NCI-H69 (cell line): Measurements from ENCODE around the gene ZDHHC8.

Source experiments
- DNase-seq: peaks from one replicate; lab custom pipeline; 2025; lab: John Stamatoyannopoulos, UW

The ZDHHC8 gene, protein sequence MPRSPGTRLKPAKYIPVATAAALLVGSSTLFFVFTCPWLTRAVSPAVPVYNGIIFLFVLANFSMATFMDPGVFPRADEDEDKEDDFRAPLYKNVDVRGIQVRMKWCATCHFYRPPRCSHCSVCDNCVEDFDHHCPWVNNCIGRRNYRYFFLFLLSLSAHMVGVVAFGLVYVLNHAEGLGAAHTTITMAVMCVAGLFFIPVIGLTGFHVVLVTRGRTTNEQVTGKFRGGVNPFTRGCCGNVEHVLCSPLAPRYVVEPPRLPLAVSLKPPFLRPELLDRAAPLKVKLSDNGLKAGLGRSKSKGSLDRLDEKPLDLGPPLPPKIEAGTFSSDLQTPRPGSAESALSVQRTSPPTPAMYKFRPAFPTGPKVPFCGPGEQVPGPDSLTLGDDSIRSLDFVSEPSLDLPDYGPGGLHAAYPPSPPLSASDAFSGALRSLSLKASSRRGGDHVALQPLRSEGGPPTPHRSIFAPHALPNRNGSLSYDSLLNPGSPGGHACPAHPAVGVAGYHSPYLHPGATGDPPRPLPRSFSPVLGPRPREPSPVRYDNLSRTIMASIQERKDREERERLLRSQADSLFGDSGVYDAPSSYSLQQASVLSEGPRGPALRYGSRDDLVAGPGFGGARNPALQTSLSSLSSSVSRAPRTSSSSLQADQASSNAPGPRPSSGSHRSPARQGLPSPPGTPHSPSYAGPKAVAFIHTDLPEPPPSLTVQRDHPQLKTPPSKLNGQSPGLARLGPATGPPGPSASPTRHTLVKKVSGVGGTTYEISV

DNA sequence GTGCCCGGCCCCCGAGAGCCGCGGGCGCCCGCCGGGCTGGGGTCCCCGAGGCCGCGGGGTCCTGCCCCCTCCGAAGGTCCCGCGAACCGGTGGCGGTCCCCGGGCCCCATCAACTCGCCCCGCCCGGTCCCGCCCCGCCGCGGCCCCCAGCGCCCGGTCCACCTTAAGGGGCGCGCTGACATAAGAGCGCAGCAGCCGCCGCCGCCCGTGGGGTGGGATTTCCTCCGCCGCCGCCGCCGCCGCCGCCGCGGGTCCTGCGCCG is at the start of gene ZDHHC8:
ZDHHC8 (plus strand) TSS at position 208 of the 262 bp plus-strand sequence. CDS start 144 bp downstream, outside the sequence.
- DNase-seq, result peak; percentile 48

DNA sequence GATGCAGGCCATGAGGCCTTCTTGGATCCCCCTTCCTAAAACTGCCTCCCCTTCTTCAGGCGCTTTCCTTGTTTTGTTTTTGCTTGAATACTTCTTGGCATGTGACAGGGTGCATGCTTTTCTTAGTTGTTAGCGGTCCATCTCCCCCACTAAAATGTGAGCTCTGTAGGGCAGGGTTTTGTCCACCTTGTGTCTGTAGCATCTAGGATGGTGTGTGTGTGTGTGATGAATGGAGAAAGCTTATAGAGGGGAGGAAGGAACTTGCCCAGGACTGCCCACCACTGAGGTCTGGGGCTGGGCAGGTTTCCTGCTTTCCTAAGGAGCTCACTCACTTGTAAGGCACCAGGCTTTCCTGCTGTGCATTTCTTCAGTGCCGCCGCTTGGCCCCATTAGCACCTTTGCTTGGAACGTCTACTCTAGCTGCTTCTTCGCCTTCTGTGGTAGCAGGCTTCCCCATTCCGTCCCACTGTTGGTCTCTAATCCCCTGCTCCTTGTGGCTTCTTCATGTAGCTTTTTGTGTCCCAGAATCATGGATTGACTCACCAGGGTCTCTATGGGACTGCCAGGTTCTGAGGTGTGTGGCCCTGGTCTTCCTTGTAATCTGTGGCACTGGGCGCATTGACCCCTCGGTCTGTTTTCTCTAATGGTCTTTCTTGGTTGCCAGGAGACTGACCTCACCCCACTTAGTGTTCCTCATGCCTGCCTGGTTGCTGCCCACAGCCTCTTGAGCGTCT is 48.3 kb upstream of the ZDHHC8 start:
- no peak for DNase-seq

DNA sequence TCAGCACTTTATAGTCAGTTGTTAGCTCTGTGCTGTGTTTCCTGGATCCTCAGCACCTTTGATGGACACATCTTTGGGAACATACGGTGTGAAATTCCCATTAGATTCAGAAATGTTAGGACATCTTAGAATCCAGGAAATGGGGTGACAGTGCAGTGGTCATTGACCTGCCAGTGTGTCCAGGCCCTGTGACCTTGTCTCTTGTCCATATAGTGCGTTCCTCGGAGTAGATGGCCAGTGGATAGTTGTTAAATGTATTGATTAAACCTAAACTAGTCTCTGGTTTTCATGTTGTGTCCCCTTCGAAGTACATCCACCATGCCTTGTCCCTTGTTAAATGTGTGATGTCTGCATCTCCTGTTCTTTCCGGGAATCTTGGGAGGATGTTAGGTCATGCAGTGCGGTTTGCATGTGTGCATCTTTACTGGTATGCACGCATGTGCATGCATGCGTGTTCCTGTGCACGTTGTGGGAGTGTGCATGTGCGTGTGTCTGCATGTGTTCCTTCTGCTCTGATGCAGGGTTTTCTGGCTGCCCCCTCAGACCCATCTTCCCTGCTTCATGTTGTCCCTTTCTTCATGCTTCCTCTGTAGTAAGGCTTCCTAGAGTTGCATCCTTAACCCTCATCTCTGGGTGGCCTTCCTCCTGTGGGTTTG is 47.6 kb upstream of the ZDHHC8 start:
- DNase-seq, result no peak

- DNase-seq, result peak; percentile 34
Measured at GRCh38 chr22:20084547-20085413, 46.8 kb upstream of the ZDHHC8 start.

DNA sequence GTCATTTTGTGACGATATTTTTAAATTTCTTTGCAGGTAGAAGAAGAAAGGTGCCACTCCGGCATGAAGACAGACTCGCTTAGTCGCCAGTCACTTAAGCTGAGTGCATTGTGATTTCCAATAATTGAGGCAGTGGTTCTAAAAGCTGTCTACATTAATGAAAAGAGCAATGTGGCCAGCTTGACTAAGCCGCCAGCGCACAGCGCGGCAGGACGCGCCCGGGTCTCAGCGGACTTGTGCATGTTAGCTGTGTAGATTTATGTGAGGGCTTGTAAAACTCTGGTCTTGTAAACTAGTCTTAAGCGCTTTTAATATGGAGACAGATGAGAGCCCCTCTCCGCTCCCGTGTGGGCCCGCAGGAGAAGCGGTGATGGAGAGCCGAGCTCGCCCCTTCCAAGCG is 46.0 kb upstream of the ZDHHC8 start:
- DNase-seq, result no peak

- no peak for DNase-seq
Measured at GRCh38 chr22:20086101-20086599, 45.5 kb upstream of the ZDHHC8 start.

DNA sequence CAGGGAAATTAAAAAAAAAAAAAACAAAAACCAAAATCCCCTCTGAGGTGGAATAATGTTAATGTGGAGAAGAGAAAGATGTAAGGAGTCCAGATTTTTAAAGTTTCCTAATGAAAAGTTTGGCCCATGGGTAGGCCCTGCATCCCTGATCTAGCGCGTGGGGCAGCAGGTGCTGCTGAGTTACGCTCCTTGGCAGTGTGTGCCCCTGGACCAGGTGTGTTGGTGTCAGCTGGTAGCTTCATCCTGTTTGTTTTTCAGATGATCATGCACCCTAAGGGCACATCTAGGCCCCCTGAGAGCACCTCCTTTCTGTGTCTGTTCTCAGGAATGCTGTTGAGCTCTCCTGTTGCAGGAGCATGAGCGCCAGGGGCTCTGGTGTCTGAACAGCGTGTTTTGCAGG is 44.8 kb upstream of the ZDHHC8 start:
- no peak for DNase-seq

GRCh38 chr22:20087319-20088262 is 44.0 kb upstream of the ZDHHC8 start:
- no peak for DNase-seq

DNA sequence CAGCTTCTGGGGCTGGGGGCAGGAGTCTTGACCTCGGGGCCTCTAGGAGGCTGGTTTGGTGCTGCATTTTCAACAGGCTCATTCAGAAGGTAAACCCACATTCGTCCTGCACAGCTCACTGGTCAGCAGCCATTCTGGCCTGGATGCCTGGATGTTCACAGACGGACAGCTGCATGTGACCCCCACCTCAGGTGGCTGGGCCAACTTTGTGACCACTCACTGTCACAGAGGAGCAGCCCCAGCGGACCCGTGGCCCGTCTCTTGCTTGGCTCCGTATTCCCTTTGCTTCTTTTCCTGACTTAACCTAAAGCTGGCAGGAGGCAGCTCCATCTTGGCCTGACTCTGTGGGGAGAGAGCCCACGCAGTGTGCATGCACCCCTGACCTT is 43.3 kb upstream of the ZDHHC8 start:
- DNase-seq, result no peak

DNA sequence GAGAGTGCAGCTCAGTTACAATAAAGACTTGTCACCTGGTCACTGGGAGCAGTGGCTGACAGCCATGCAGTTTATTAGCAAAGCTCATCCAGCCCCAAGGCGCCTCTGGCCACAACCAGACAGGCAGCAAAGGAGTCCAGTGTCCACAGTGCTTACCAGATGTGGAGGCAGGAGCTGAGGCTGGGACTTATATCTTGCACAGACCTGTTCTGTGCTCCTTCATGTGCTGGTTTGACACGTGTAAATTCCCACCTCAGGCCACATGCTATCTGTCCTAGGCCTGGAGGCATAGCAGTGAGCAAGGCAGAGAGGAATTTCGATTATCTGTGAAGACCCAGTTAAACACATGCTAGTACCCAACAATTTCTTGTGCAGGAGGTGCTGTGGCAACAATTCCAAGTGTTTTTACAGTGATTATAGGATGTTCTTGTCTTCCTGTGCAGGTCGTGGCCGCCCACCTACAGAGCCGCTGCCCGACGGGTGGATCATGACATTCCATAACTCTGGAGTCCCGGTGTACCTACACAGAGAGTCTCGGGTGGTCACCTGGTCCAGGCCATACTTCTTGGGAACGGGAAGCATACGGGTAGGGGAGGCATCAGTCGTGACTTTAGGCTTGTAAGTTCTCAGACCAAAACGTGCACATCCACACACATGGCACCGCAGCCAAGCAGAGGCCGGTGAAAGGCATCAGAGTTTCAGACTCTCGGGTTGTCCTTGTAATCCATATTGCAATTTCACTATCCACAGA is 42.2 kb upstream of the ZDHHC8 start:
- DNase-seq, result no peak

GRCh38 chr22:20089977-20090729 is 41.5 kb upstream of the ZDHHC8 start:
- no peak for DNase-seq

DNA sequence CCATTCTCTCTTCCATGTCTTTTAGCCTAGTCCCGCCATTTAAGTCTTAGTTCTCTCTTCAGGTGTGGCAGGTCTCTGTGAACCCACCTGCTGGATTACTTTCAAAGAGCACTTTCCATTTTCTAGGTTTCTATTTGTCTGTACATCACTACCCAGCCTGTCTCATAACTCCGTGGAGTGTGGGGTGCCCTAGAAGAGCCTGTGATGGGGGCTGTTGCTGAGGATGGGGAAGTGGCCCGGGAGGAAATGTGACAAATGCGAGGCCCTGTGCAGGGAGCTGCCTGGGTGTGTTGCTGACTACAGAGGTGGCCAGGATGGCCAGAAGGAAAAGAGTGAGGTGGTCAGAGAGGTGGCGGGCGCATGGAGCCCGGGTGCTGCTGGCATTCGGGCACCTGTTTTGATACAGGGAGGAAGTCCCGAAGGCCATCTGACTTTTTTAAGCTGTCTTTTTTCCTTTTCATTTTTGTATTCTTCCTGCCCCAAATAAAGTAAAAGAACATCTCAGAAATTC is 40.8 kb upstream of the ZDHHC8 start:
- DNase-seq, result no peak

DNA sequence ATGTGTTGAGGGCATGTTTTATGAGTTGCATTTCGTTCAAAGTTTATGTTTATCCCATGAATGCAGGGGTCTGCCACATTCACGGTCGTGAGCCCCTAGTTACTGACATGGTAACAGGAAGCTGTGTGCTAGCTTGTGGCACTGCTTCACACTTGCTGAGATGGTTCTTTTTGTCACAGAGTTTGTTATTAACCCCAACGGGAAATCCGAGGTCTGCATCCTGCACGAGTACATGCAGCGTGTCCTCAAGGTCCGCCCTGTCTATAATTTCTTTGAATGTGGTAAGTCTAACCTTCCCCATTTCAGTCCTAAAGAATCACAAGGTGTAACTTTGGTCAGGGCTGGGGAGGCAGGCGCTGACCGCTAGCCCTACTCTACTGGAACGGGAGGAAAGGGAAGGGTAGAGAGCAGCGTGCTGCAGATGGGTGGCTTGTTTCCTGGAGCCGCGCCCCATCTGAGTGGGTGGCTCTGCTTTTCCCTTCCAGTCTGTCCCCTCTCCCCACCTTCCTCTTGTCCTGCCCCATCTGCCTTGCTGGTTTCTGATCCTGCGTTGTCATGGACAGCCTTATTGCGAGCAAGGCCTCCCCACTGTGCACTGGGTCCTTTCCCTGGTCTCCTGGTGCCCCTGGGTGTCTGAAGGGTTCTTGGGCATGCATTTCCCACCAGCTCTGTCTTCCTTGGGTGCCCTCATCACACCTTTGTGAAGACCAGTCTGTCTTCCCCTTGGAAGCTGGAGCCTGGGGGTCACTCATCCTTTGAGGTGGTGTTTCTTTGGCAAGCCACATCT is 39.7 kb upstream of the ZDHHC8 start:
- DNase-seq, result no peak

GRCh38 chr22:20092477-20092854 is 39.1 kb upstream of the ZDHHC8 start:
- DNase-seq, result no peak

- DNase-seq, result no peak
Measured at GRCh38 chr22:20093418-20094196, 38.0 kb upstream of the ZDHHC8 start.

DNA sequence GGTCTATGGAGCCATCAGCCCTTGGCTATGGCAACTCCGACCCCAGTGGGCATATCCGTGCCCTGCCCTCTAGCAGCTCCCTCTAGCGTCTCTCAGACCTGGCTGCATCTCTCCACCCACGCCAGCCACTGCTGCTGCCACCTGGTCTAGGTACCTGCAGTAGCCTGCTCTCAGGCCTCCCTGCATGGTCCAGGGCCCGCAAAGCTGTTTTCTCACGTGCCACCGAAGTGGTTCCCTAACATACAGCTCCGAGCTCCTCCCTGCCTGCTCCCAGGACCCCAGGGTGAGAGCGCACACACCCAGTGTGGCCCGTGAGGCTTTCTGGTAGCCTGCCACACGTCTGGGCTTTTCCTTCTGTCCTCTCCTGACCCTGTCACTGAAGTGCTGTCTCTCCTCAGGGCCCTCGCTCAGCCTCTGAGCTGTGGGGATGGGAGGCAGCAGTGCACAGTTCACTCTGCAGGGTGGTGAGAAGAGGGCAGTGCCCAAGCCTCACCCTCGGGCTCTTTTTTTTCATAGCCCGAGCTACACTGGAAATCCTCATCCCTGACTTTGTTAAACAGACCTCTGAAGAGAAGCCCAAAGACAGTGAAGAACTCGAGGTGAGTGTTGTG is 37.3 kb upstream of the ZDHHC8 start:
- DNase-seq, result no peak
